A549 (cell line): ENCODE results near the gene CLMN. TPM values are rescaled to one million over a fixed set of nuclear protein-coding genes. Genes with fewer than 3 reads are reported as not detected.

ENCODE experiments used
- ATAC-seq, 2 experiments: fragments of 200-7000 bp in 1 of 2; fragments of >200 bp in 1 of 2; cut with Nextera tagmentation in 1 of 2; cut with Tn5 transposase in 1 of 2; 3 replicates each; pipeline versions ENCODE4 v1.8.0 to v1.9.1; 2018 to 2020; ENCODE audit warnings: mild to moderate bottlenecking in 1 of 2, moderate library complexity in 1 of 2
- CTCF ChIA-PET: fragments of 300-600 bp; sonication (Branson Sonifier 250); formaldehyde crosslinking; extraction: SDS; loops from one replicate; lab custom pipeline; 2021; ENCODE audit warnings: antibody characterized with exemption, inconsistent platforms; lab: Yijun Ruan, JAX
- POLR2A ChIA-PET: fragments of 350-600 bp; formaldehyde crosslinking; extraction: SDS; loops from one replicate; lab custom pipeline; 2021; ENCODE audit warnings: antibody characterized with exemption, inconsistent platforms; lab: Yijun Ruan, JAX
- DNase-seq, 2 experiments: peaks; one replicate each; pipeline versions ENCODE4 v3.0.0 to v3.0.0-alpha.2; 2011 to 2016; ENCODE audit warnings: low read depth in 1 of 2, low spot score in 1 of 2
- FAIRE-seq: peaks from 2 replicates; lab custom pipeline; 2011; peaks lifted over from hg19 to GRCh38; lab: Jason Lieb, UNC
- H3K27ac ChIP-seq, 2 experiments: fragments of >200 bp; sonication (Bioruptor Twin); formaldehyde crosslinking; 3 replicates each; pipeline ENCODE4 v1.5.1; 2016 to 2017
- H3K4me1 ChIP-seq: fragments of >200 bp; sonication (Bioruptor Twin); formaldehyde crosslinking; 3 replicates; pipeline ENCODE4 v1.6.1; 2016
- H3K4me2 ChIP-seq: fragments of >200 bp; sonication (Bioruptor Twin); formaldehyde crosslinking; 3 replicates; pipeline ENCODE4 v1.6.1; 2016
- H3K4me3 ChIP-seq: fragments of >200 bp; sonication (Bioruptor Twin); formaldehyde crosslinking; 3 replicates; pipeline ENCODE4 v1.5.1; 2016
- H3K9me3 ChIP-seq: fragments of >200 bp; sonication (Bioruptor Twin); formaldehyde crosslinking; 3 replicates; pipeline ENCODE4 v1.6.1; 2016
- BHLHE40 ChIP-seq: IDR thresholded peaks from 2 replicates; pipeline ENCODE4 v1.6.1; 2012; ENCODE audit warnings: low read depth, low read length, inconsistent platforms
- CBX2 ChIP-seq: fragments of 200-600 bp; sonication (generic); IDR thresholded peaks from 2 replicates; pipeline ENCODE4 v1.6.1; 2016; ENCODE audit warnings: low read depth, mild to moderate bottlenecking, borderline replicate concordance
- CEBPB ChIP-seq, 2 experiments: fragments of >200 bp in 1 of 2; sonication (Bioruptor Twin) in 1 of 2; formaldehyde crosslinking in 1 of 2; IDR thresholded peaks; 2 replicates each; pipeline ENCODE4 v1.6.1; 2012 to 2016
- FOSL2 ChIP-seq, 2 experiments: fragments of 450-650 bp in 1 of 2; fragments of >200 bp in 1 of 2; sonication (Bioruptor Twin) in 1 of 2; formaldehyde crosslinking; IDR thresholded peaks; 2 replicates each; pipeline versions ENCODE4 v1.5.0 to v1.6.1; 2016 to 2020; ENCODE audit warnings: mild to moderate bottlenecking in 1 of 2, moderate library complexity in 1 of 2
- FOXS1 ChIP-seq: fragments of 250-450 bp; sonication (Bioruptor Pico); IDR thresholded peaks from 2 replicates; pipeline ENCODE4 v1.5.0; 2020; ENCODE audit warnings: mild to moderate bottlenecking, moderate library complexity
- GATA3 ChIP-seq: IDR thresholded peaks from 2 replicates; pipeline ENCODE4 v1.6.1; 2012; ENCODE audit warnings: borderline replicate concordance
- HOXB5 ChIP-seq: fragments of 250-450 bp; sonication (Bioruptor Pico); IDR thresholded peaks from 2 replicates; pipeline ENCODE4 v1.5.0; 2020; ENCODE audit warnings: mild to moderate bottlenecking, moderate library complexity
- PHF8 ChIP-seq: fragments of 200-600 bp; sonication (generic); IDR thresholded peaks from 2 replicates; pipeline ENCODE4 v1.6.1; 2016; ENCODE audit warnings: low read depth, mild to moderate bottlenecking, antibody characterized with exemption, moderate library complexity, borderline replicate concordance
- RAD21 ChIP-seq, 2 experiments: fragments of >200 bp in 1 of 2; sonication (Bioruptor Twin) in 1 of 2; formaldehyde crosslinking in 1 of 2; IDR thresholded peaks in 1 of 2; conservative IDR thresholded peaks in 1 of 2; 2 replicates in 1 of 2; 3 replicates in 1 of 2; pipeline ENCODE4 v1.6.1; 2012 to 2018; ENCODE audit warnings: inconsistent platforms in 1 of 2
- RARB ChIP-seq: fragments of 250-450 bp; sonication (Bioruptor Pico); IDR thresholded peaks from 2 replicates; pipeline ENCODE4 v1.8.0; 2021; ENCODE audit warnings: mild to moderate bottlenecking, moderate library complexity
- WGBS: methylation state at CpG from one replicate; pipeline ENCODE4 v1.1.6; 2017; ENCODE audit errors: missing lambda C conversion rate; 5-methylcytosine and 5-hydroxymethylcytosine counted together
- polyA plus RNA-seq, 4 experiments: library from polyadenylated mRNA; depleted of rRNA in 3 of 4; stranded (reverse); fragments of >200 nt; fragmentation: RNase III in 1 of 4; extraction: RNeasy Plus Mini Kit Qiagen cat#74134 plus additional on column Dnase treatment in 1 of 4; gene quantifications; 2 replicates in 3 of 4; 3 replicates in 1 of 4; pipeline ENCODE4 v1.2.3, GENCODE V29; 2011 to 2017
- TF ChIP-seq, protein P1 (sequence below): fragments of >200 bp; sonication (Bioruptor Twin); formaldehyde crosslinking; IDR thresholded peaks from 3 replicates; pipeline ENCODE4 v1.5.1; 2016
- TF ChIP-seq, protein P2 (sequence below): fragments of >200 bp; sonication (Bioruptor Twin); formaldehyde crosslinking; IDR thresholded peaks from 3 replicates; pipeline ENCODE4 v1.6.1; 2016
- TF ChIP-seq, protein P3 (sequence below): IDR thresholded peaks from 2 replicates; pipeline ENCODE4 v1.6.1; 2012
- TF ChIP-seq, protein P4 (sequence below): fragments of >200 bp; sonication (Bioruptor Twin); formaldehyde crosslinking; IDR thresholded peaks from 2 replicates; pipeline ENCODE4 v1.6.1; 2016
- TF ChIP-seq, protein P5 (sequence below): fragments of 450-650 bp; IDR thresholded peaks from 2 replicates; pipeline ENCODE4 v1.6.1; 2014; ENCODE audit warnings: antibody characterized with exemption

The CLMN gene
- polyA plus RNA-seq, 2 of the 4 experiments (the other 2 are of a cell fraction): 2.9 to 10.6 TPM

DNA sequence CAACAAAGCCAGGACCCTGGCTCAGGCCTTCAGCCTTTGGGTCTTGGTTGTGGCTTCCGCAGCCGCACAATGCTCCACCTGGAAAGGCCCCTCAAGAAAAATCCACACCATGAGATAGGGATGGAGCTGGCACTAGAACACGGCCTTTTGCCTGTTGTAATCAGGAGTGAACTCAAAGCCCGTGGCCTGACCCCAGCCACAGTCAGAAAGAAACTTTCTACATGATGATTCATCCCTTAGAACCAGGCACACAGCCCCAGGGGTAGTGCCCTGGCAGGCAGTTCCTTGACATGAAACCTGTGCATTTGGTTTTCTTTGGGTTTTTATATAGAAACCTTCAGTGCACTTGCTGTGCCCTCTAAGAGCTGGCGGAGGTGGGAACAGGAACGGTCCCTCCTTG is 5.1 kb downstream of the CLMN start:
- FAIRE-seq: no peak
- H3K9me3 ChIP-seq: no peaks in the 10 kb centered on the region
- no peak overlapping the region for H3K4me3 ChIP-seq
- POLR2A ChIA-PET: no interaction called here
- CTCF ChIA-PET: no interaction called here
- TF ChIP-seq, protein P1, sequence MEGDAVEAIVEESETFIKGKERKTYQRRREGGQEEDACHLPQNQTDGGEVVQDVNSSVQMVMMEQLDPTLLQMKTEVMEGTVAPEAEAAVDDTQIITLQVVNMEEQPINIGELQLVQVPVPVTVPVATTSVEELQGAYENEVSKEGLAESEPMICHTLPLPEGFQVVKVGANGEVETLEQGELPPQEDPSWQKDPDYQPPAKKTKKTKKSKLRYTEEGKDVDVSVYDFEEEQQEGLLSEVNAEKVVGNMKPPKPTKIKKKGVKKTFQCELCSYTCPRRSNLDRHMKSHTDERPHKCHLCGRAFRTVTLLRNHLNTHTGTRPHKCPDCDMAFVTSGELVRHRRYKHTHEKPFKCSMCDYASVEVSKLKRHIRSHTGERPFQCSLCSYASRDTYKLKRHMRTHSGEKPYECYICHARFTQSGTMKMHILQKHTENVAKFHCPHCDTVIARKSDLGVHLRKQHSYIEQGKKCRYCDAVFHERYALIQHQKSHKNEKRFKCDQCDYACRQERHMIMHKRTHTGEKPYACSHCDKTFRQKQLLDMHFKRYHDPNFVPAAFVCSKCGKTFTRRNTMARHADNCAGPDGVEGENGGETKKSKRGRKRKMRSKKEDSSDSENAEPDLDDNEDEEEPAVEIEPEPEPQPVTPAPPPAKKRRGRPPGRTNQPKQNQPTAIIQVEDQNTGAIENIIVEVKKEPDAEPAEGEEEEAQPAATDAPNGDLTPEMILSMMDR: no peak
- TF ChIP-seq FOSL2 (IDR thresholded peaks at IDR 0.05) (peak; percentile 53; the same call in 1 of the 2 replicates), FOSL2 (CRISPR knock-in tag; IDR thresholded peaks at IDR 0.05) (0 out of 2 replicates have a peak, but pooled peaks have one; percentile 22), RAD21 (conservative IDR thresholded peaks at IDR 0.05 in 1 of 2, IDR thresholded peaks at IDR 0.05 in 1 of 2) (0 out of 5 replicates have a peak, but pooled peaks of 1 of the 2 experiments have one; percentile 13)
- TF ChIP-seq, all 56 proteins: peak for 2
- Histone ChIP-seq H3K27ac (peak overlapping the region; percentile 76 to 88), H3K4me2 (peak overlapping the region; percentile 64), H3K4me1 (peaks cover 56% of the 10 kb centered on the region)
- ATAC-seq: peak; percentile 61 to 74; a peak in 5 of 6 replicates
- WGBS: 58% methylated on average over 6 of the region's 6 CpGs
- DNase-seq: peak; percentile 43 to 70

DNA sequence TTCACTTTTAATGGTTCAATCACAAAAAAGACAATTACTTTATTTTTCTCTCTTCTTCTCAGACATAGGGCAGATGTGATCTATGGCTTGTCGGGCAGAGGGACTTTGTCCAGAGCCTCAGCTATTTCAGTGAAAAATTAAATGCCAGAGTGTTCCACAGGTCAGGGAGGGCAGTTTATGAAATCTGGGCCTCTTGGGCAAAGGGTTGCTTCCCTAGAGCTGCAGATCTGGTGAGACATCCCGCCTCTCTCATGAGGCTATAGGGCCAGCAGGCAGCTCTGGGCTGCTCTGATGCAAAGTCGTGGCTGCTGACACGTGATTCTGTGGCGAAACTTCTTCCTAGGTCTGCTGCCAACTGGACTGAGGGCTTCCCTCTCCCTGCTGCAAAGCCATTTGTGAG is 6.0 kb downstream of the CLMN start:
- Histone ChIP-seq H3K4me1 (peaks cover 53% of the 10 kb centered on the region), H3K9me3 (no peaks in the 10 kb centered on the region), H3K4me3 (no peak overlapping the region), H3K4me2 (peak overlapping the region; percentile 64), H3K27ac (peak overlapping the region; percentile 76 to 88)
- WGBS: 33% methylated on average over 5 of the region's 5 CpGs
- ATAC-seq (peak; percentile 81 to 83), FAIRE-seq (peak; percentile 51), DNase-seq (peak; percentile 51 to 67)
- TF ChIP-seq, protein P2, sequence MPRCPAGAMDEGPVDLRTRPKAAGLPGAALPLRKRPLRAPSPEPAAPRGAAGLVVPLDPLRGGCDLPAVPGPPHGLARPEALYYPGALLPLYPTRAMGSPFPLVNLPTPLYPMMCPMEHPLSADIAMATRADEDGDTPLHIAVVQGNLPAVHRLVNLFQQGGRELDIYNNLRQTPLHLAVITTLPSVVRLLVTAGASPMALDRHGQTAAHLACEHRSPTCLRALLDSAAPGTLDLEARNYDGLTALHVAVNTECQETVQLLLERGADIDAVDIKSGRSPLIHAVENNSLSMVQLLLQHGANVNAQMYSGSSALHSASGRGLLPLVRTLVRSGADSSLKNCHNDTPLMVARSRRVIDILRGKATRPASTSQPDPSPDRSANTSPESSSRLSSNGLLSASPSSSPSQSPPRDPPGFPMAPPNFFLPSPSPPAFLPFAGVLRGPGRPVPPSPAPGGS: no peak
- TF ChIP-seq HOXB5 (CRISPR knock-in tag): no peak
- TF ChIP-seq CEBPB (IDR thresholded peaks at IDR 0.05): peak in 1 of 2 experiments; percentile 39; a peak in 2 of 4 replicates
- TF ChIP-seq PHF8: no peak
- no peak for TF ChIP-seq RARB (CRISPR knock-in tag)
- TF ChIP-seq, protein P3, sequence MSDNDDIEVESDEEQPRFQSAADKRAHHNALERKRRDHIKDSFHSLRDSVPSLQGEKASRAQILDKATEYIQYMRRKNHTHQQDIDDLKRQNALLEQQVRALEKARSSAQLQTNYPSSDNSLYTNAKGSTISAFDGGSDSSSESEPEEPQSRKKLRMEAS: 0 out of 2 replicates have a peak, but pooled peaks have one; percentile 15
- TF ChIP-seq GATA3: no peak
- TF ChIP-seq, protein P1: no peak
- TF ChIP-seq, protein P4, sequence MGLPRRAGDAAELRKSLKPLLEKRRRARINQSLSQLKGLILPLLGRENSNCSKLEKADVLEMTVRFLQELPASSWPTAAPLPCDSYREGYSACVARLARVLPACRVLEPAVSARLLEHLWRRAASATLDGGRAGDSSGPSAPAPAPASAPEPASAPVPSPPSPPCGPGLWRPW: 0 out of 2 replicates have a peak, but pooled peaks have one; percentile 30
- TF ChIP-seq, protein P5, sequence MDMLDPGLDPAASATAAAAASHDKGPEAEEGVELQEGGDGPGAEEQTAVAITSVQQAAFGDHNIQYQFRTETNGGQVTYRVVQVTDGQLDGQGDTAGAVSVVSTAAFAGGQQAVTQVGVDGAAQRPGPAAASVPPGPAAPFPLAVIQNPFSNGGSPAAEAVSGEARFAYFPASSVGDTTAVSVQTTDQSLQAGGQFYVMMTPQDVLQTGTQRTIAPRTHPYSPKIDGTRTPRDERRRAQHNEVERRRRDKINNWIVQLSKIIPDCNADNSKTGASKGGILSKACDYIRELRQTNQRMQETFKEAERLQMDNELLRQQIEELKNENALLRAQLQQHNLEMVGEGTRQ: peak; percentile 36; the same call in 1 of the 2 replicates
- no peak for TF ChIP-seq CBX2
- TF ChIP-seq BHLHE40: 0 out of 2 replicates have a peak, but pooled peaks have one; percentile 43
- TF ChIP-seq FOXS1: no peak
- CTCF ChIA-PET: no interaction called here
- POLR2A ChIA-PET: interaction anchor here (0.7 kb wide), 1 partner anchor 9 kb away, joined by 3 read pairs; no protein-coding TSS in a partner anchor
